GM19099 (cell line): ENCODE data around the gene CARNS1.

Experiments used
- POLR2A ChIP-seq: IDR thresholded peaks from 3 replicates; pipeline ENCODE4 v1.6.1; 2011; ENCODE audit warnings: low read depth; ENCODE audit not compliant: insufficient read length; ENCODE audit errors: extremely low read depth

Gene CARNS1

GRCh38 chr11:67387518-67387917 is 28.0 kb upstream of the CARNS1 start:
- no peak for TF ChIP-seq POLR2A

- TF ChIP-seq POLR2A, result no peak
These were observed 26.0 kb upstream of the CARNS1 start for GRCh38 chr11:67389477-67389876.

GRCh38 chr11:67390947-67391303 is 24.6 kb upstream of the CARNS1 start:
- TF ChIP-seq POLR2A, result no peak

GRCh38 chr11:67391304-67392182 is 23.9 kb upstream of the CARNS1 start, which contains the start of gene RAD9A:
RAD9A (plus strand) TSS chr11:67391986; CDS start chr11:67392045, 59 bp downstream.
- TF ChIP-seq POLR2A, result peak; percentile 75

- no peak for TF ChIP-seq POLR2A
These were observed 23.2 kb upstream of the CARNS1 start for GRCh38 chr11:67392183-67392715.

GRCh38 chr11:67393437-67393836 is 22.0 kb upstream of the CARNS1 start:
- no peak for TF ChIP-seq POLR2A

GRCh38 chr11:67393990-67394389 is 21.5 kb upstream of the CARNS1 start:
- no peak for TF ChIP-seq POLR2A

GRCh38 chr11:67395555-67396258 is 19.8 kb upstream of the CARNS1 start:
- no peak for TF ChIP-seq POLR2A

- no peak for TF ChIP-seq POLR2A
These were observed 19.3 kb upstream of the CARNS1 start for GRCh38 chr11:67396259-67396581.

GRCh38 chr11:67396587-67397389 is 18.7 kb upstream of the CARNS1 start:
- TF ChIP-seq POLR2A, result no peak

GRCh38 chr11:67397536-67397935 is 17.9 kb upstream of the CARNS1 start:
- TF ChIP-seq POLR2A, result no peak

- TF ChIP-seq POLR2A, result no peak
These were observed 17.4 kb upstream of the CARNS1 start for GRCh38 chr11:67397986-67398660.

- no peak for TF ChIP-seq POLR2A
These were observed 16.6 kb upstream of the CARNS1 start for GRCh38 chr11:67398661-67399563.

GRCh38 chr11:67400251-67400941 is 15.1 kb upstream of the CARNS1 start:
- TF ChIP-seq POLR2A, result no peak
